ENCODE measurements around the gene RAB7B. TPM values are rescaled to one million over a fixed set of nuclear protein-coding genes. Genes with fewer than 3 reads are reported as not detected.

RAB7B gene
- polyA plus RNA-seq, 2 of the 4 experiments (the other 2 are of a cell fraction), result 0.08 to 0.30 TPM

GRCh38 chr1:205938682-205939081, 64.5 kb downstream of the RAB7B start:
- ChIA-PET CTCF (interaction anchor here (4.2 to 14.5 kb wide), 2 partner anchors 19 to 39 kb away, joined by 27 to 139 read pairs; no protein-coding TSS in a partner anchor), POLR2A (no interaction called here)
- ATAC-seq (no peak), DNase-seq (ENCODE audit: low read depth in 1 of 2, low spot score in 1 of 2) (no peak), FAIRE-seq (no peak)
- H3K9me3 ChIP-seq, result no peaks in the 10 kb centered on the region
- peak overlapping the region; percentile 68 to 93; a peak in 4 of 6 replicates for H3K27ac ChIP-seq
- TF ChIP-seq RARB (CRISPR knock-in tag; IDR thresholded peaks at IDR 0.05) (no peak), RCOR1 (IDR thresholded peaks at IDR 0.05; ENCODE audit: low read depth, low read length) (no peak), CEBPB (IDR thresholded peaks at IDR 0.05) (no peak), POLR2AphosphoS2 (conservative IDR thresholded peaks at IDR 0.05; ENCODE audit: low read length) (no peak), BCL3 (IDR thresholded peaks at IDR 0.05) (no peak), HES2 (IDR thresholded peaks at IDR 0.05) (no peak), CHD4 (IDR thresholded peaks at IDR 0.05; ENCODE audit: borderline replicate concordance) (no peak), JUNB (IDR thresholded peaks at IDR 0.05) (no peak), EHF (CRISPR knock-in tag; IDR thresholded peaks at IDR 0.05) (no peak), NR3C1 (IDR thresholded peaks at IDR 0.05) (no peak), SREBF2 (IDR thresholded peaks at IDR 0.05) (no peak), RAD21 (conservative IDR thresholded peaks at IDR 0.05 in 1 of 2, IDR thresholded peaks at IDR 0.05 in 1 of 2) (no peak), EHMT2 (IDR thresholded peaks at IDR 0.05; ENCODE audit: low read depth) (no peak), CHD2 (IDR thresholded peaks at IDR 0.05; ENCODE audit: low read length, partially characterized antibody) (no peak)
- H3K4me2 ChIP-seq, result no peak overlapping the region
- 75% methylated on average over 1 of the region's 1 CpG for WGBS (ENCODE audit: missing lambda C conversion rate)
- peaks cover 69% of the 10 kb centered on the region for H3K4me1 ChIP-seq
- H3K4me3 ChIP-seq, result no peak overlapping the region

- ChIA-PET CTCF (interaction anchor here (1.0 kb wide), 1 partner anchor 145 kb away, joined by 3 read pairs; no protein-coding TSS in a partner anchor), POLR2A (no interaction called here)
- Histone ChIP-seq H3K9me3 (no peaks in the 10 kb centered on the region), H3K4me3 (no peak overlapping the region), H3K4me2 (peak overlapping the region; percentile 55), H3K4me1 (peaks cover 82% of the 10 kb centered on the region), H3K27ac (peak overlapping the region; percentile 84 to 93)
- WGBS (ENCODE audit: missing lambda C conversion rate), result 28% methylated on average over 7 of the region's 7 CpGs
- peak in 1 of 2 experiments; percentile 28; a peak in 3 of 6 replicates for ATAC-seq
- TF ChIP-seq MYC (IDR thresholded peaks at IDR 0.05; ENCODE audit: borderline replicate concordance, low read length) (no peak), JUNB (IDR thresholded peaks at IDR 0.05) (no peak), FOSL2 (IDR thresholded peaks at IDR 0.05) (no peak), FOSL2 (CRISPR knock-in tag; IDR thresholded peaks at IDR 0.05) (0 out of 2 replicates have a peak, but pooled peaks have one; percentile 10), KDM1A (IDR thresholded peaks at IDR 0.05; ENCODE audit: low read depth) (no peak), EHF (CRISPR knock-in tag; IDR thresholded peaks at IDR 0.05) (no peak), SREBF2 (IDR thresholded peaks at IDR 0.05) (no peak), MAX (IDR thresholded peaks at IDR 0.05) (0 out of 2 replicates have a peak, but pooled peaks have one; percentile 19), KDM5A (IDR thresholded peaks at IDR 0.05) (no peak), MAFK (IDR thresholded peaks at IDR 0.05; ENCODE audit: partially characterized antibody) (no peak), RNF2 (IDR thresholded peaks at IDR 0.05; ENCODE audit: borderline replicate concordance, low read depth) (no peak)
- FAIRE-seq, result no peak
- peak; percentile 50 to 52 for DNase-seq (ENCODE audit: low read depth in 1 of 2, low spot score in 1 of 2)
Measured at GRCh38 chr1:205936846-205937586, 66.2 kb downstream of the RAB7B start.

GRCh38 chr1:205936311-205936710, 66.9 kb downstream of the RAB7B start:
- DNase-seq (ENCODE audit: low read depth in 1 of 2, low spot score in 1 of 2) (no peak), ATAC-seq (no peak), FAIRE-seq (no peak)
- ChIA-PET CTCF (interaction anchor here (1.0 to 1.5 kb wide), 2 partner anchors 41 to 144 kb away, joined by 3 to 4 read pairs; no protein-coding TSS in a partner anchor), POLR2A (no interaction called here)
- TF ChIP-seq CEBPB (IDR thresholded peaks at IDR 0.05), result peak in 1 of 2 experiments; percentile 69; a peak in 1 of 4 replicates
- TF ChIP-seq NR3C1 (IDR thresholded peaks at IDR 0.05), result no peak
- peak overlapping the region; percentile 84 to 93 for H3K27ac ChIP-seq
- peaks cover 82% of the 10 kb centered on the region for H3K4me1 ChIP-seq
- 66% methylated on average over 6 of the region's 6 CpGs for WGBS (ENCODE audit: missing lambda C conversion rate)
- H3K4me2 ChIP-seq, result peak overlapping the region; percentile 55
- H3K9me3 ChIP-seq, result no peaks in the 10 kb centered on the region
- H3K4me3 ChIP-seq, result no peak overlapping the region
